Measurements from ENCODE around the gene STIM1.

DNA sequence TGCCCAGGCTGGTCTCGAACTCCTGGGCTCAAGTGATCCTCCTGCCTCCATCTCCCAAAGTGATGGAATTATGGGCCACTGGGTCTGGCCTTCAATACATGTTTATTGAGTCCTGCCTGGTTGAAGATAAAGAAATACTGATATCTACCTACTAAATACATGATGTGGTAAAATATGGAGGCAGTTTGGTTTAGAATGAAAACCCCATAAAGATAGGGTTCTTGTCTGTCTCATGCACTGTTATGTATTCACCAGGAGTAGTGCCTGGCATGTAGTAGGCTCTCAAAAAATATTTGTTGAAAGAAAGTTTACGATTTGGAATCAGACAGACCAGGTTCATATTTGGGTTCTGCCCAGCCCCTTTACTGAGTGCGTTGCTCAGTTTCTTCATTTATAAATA is 21.1 kb downstream of the STIM1 start:
- TF ChIP-seq CTCF (IDR thresholded peaks at IDR 0.05; ENCODE audit: insufficient read depth, low read length, poor library complexity, severe bottlenecking) = no peak
- TF ChIP-seq EZH2phosphoT487 (conservative IDR thresholded peaks at IDR 0.05; ENCODE audit: low read length) = no peak

All from SU-DHL-6 (cell line).